Neuronal stem cell (in vitro differentiated cells): ENCODE data around the gene COMMD2.

Source experiments
- DNase-seq: peaks from one replicate; pipeline ENCODE4 v3.0.0-alpha.2; 2013; ENCODE audit warnings: low spot score
- H2AFZ ChIP-seq: one replicate; pipeline ENCODE4 v1.6.1; 2013; ENCODE audit warnings: mild to moderate bottlenecking, low read length, inconsistent platforms
- H2AK5ac ChIP-seq: 2 replicates; pipeline ENCODE4 v1.6.1; 2013; ENCODE audit warnings: low read depth, mild to moderate bottlenecking, inconsistent platforms, low read length, moderate library complexity, mixed read lengths
- H2BK120ac ChIP-seq: 2 replicates; pipeline ENCODE4 v1.6.1; 2013; ENCODE audit warnings: low read depth, mild to moderate bottlenecking, inconsistent platforms, low read length, moderate library complexity, mixed read lengths
- H2BK12ac ChIP-seq: one replicate; pipeline ENCODE4 v1.6.1; 2013; ENCODE audit warnings: low read length, inconsistent platforms
- H2BK15ac ChIP-seq: 2 replicates; pipeline ENCODE4 v1.6.1; 2013; ENCODE audit warnings: mild to moderate bottlenecking, low read length, inconsistent platforms, mixed read lengths
- H2BK5ac ChIP-seq: one replicate; pipeline ENCODE4 v1.6.1; 2013; ENCODE audit warnings: inconsistent platforms, mild to moderate bottlenecking, low read length, moderate library complexity
- H3K14ac ChIP-seq: one replicate; pipeline ENCODE4 v1.6.1; 2013; ENCODE audit warnings: low read length, inconsistent platforms
- H3K18ac ChIP-seq: 2 replicates; pipeline ENCODE4 v1.6.1; 2013; ENCODE audit warnings: low read length, inconsistent platforms
- H3K23ac ChIP-seq: 2 replicates; pipeline ENCODE4 v1.6.1; 2013; ENCODE audit warnings: low read depth, mild to moderate bottlenecking, mixed read lengths, low read length, inconsistent platforms; ENCODE audit not compliant: poor library complexity
- H3K27ac ChIP-seq: replicated peaks from 3 replicates; pipeline ENCODE4 v1.5.1; 2013; ENCODE audit warnings: low read length, inconsistent platforms
- H3K27me3 ChIP-seq, 3 experiments: 2 replicates each; pipeline ENCODE4 v1.6.1; 2013; ENCODE audit warnings: low read length in 3 of 3, mild to moderate bottlenecking in 2 of 3, inconsistent platforms in 1 of 3, low read depth in 1 of 3, mixed read lengths in 1 of 3, moderate library complexity in 1 of 3; ENCODE audit not compliant: control insufficient read depth in 3 of 3, insufficient read depth in 3 of 3
- H3K36me3 ChIP-seq, 2 donors: replicated peaks in 1 of 2; 2 replicates each; pipeline ENCODE4 v1.6.1; 2013; ENCODE audit warnings: low read length in 2 of 2; ENCODE audit not compliant: control insufficient read depth in 2 of 2, insufficient read depth in 2 of 2
- H3K4ac ChIP-seq: 2 replicates; pipeline ENCODE4 v1.6.1; 2013; ENCODE audit warnings: inconsistent platforms, mild to moderate bottlenecking, low read length, moderate library complexity
- H3K4me1 ChIP-seq, 2 donors: 1 replicate in 1 of 2; 2 replicates in 1 of 2; pipeline ENCODE4 v1.6.1; 2013; ENCODE audit warnings: low read length in 2 of 2, low read depth in 1 of 2; ENCODE audit not compliant: control insufficient read depth in 2 of 2, insufficient read depth in 1 of 2
- H3K4me2 ChIP-seq: one replicate; pipeline ENCODE4 v1.6.1; 2013; ENCODE audit warnings: mild to moderate bottlenecking, low read length, inconsistent platforms; ENCODE audit not compliant: insufficient read depth, poor library complexity, severe bottlenecking
- H3K4me3 ChIP-seq, 2 donors: 2 replicates each; pipeline ENCODE4 v1.5.1; 2013; ENCODE audit warnings: low read length in 2 of 2, mild to moderate bottlenecking in 2 of 2, inconsistent platforms in 1 of 2, moderate library complexity in 1 of 2
- H3K79me1 ChIP-seq: one replicate; pipeline ENCODE4 v1.6.1; 2013; ENCODE audit warnings: low read depth, mild to moderate bottlenecking, inconsistent platforms, low read length, moderate library complexity
- H3K9ac ChIP-seq: one replicate; pipeline ENCODE4 v1.6.1; 2013; ENCODE audit warnings: mild to moderate bottlenecking, low read depth, low read length, inconsistent platforms; ENCODE audit not compliant: poor library complexity
- H3K9me3 ChIP-seq, 2 donors: replicated peaks in 1 of 2; 2 replicates each; pipeline versions ENCODE3 to v1.6.1; 2013; ENCODE audit warnings: low read length in 2 of 2, mild to moderate bottlenecking in 2 of 2, inconsistent platforms in 1 of 2, low read depth in 1 of 2, mixed read lengths in 1 of 2, moderate library complexity in 1 of 2; ENCODE audit not compliant: control insufficient read depth in 2 of 2, insufficient read depth in 1 of 2
- H4K8ac ChIP-seq: one replicate; pipeline ENCODE4 v1.6.1; 2013; ENCODE audit warnings: low read depth, mild to moderate bottlenecking, inconsistent platforms, low read length, moderate library complexity
- H4K91ac ChIP-seq: one replicate; pipeline ENCODE4 v1.6.1; 2013; ENCODE audit warnings: low read length, low read depth, mild to moderate bottlenecking, inconsistent platforms; ENCODE audit not compliant: poor library complexity
- WGBS, 2 donors: extraction: QIAGEN DNeasy Blood & Tissue Kit; methylation state at CpG; one replicate each; pipeline ENCODE4 v1.1.7; 2013; ENCODE audit warnings: missing lambda C conversion rate in 2 of 2, mixed read lengths in 1 of 2; ENCODE audit not compliant: insufficient read length in 2 of 2, insufficient replicate concordance in 1 of 2; ENCODE audit errors: extremely low coverage in 2 of 2; 5-methylcytosine and 5-hydroxymethylcytosine counted together

Gene COMMD2

DNA sequence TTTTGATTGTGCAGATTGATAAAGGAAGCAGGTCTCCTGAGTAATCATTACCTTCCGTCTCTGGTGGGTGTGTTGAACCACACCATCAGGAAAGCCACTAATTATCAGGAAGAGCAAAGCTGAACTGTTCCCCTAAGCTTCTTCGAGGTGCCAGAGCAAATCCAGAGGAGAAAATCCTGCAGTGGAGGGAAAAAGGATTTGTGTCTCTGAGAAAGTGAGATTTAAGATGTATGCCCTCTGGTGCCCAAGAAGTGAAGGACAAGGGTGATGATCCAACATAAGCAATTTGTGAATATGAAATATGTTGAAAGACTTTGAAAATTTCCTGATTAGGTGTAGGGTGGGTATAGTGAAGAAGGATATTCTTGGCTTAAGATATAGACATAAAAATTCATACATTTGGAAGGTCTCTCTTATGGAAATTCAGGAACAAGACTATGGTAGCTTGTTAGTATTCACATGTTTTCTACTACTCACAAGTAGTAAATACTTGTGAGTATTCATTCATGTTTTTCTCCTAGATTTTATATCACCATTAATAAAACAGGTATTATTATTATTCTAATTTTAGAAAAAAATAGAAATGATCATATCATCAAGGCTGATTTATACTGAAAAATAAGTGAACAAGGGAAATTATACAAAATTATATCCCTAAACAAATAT, 34.8 kb downstream of the COMMD2 start:
- Histone ChIP-seq H3K9me3 (peaks cover 0 to 12% of the 10 kb centered on the region in 2 donors), H4K8ac (no peak overlapping the region), H2BK120ac (no peak overlapping the region), H3K4me3 (no peak overlapping the region), H2BK15ac (no peak overlapping the region), H3K14ac (no peak overlapping the region), H3K18ac (no peak overlapping the region), H3K4ac (no peak overlapping the region), H4K91ac (no peak overlapping the region), H2AK5ac (no peak overlapping the region), H3K4me2 (no peak overlapping the region), H3K27ac (no peak overlapping the region), H3K9ac (no peak overlapping the region), H2BK5ac (no peak overlapping the region), H3K4me1 (no peaks in the 10 kb centered on the region), H2AFZ (peak overlapping the region; percentile 83), H3K27me3 (no peaks in the 10 kb centered on the region), H3K79me1 (peaks cover 2% of the 10 kb centered on the region), H3K36me3 (no peaks in the 10 kb centered on the region), H3K23ac (no peak overlapping the region), H2BK12ac (no peak overlapping the region)
- peak; percentile 49 for DNase-seq
- WGBS, 2 donors, result no CpG with 5 or more reads among the region's 2 CpGs

DNA sequence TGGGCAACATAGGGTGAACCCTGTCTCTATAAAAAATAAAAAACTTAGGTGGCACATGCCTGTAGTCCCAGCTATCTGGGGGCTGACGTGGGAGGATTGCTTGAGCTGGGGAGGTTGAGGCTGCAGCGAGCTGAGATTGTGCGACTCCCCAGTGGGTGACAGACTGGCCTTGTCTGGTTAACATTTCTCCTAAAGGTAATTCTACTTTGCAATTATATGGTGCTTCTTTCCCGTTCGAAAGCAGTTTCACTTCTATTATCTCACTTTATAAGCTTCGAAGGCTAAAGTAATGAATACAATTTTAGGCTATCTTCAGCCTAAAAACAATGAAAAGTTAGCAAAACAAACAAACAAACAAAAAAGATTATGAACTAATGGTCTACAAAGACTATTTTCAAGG, 35.3 kb downstream of the COMMD2 start:
- no peak overlapping the region for H3K27ac ChIP-seq
- no peak overlapping the region for H2BK120ac ChIP-seq
- H3K36me3 ChIP-seq, result no peaks in the 10 kb centered on the region
- no peaks in the 10 kb centered on the region for H3K4me1 ChIP-seq
- no peak overlapping the region for H3K18ac ChIP-seq
- no peak overlapping the region for H4K91ac ChIP-seq
- WGBS, 2 donors, result no CpG with 5 or more reads among the region's 6 CpGs
- H3K4me3 ChIP-seq, result no peak overlapping the region
- no peak overlapping the region for H3K9ac ChIP-seq
- peaks cover 2% of the 10 kb centered on the region for H3K79me1 ChIP-seq
- no peak overlapping the region for H3K4ac ChIP-seq
- H2BK15ac ChIP-seq, result no peak overlapping the region
- H3K4me2 ChIP-seq, result no peak overlapping the region
- no peak overlapping the region for H2BK5ac ChIP-seq
- peak overlapping the region; percentile 83 for H2AFZ ChIP-seq
- no peaks in the 10 kb centered on the region for H3K27me3 ChIP-seq
- H3K9me3 ChIP-seq, result peaks cover 0 to 12% of the 10 kb centered on the region in 2 donors
- H4K8ac ChIP-seq, result no peak overlapping the region
- DNase-seq, result no peak
- H3K23ac ChIP-seq, result no peak overlapping the region
- H3K14ac ChIP-seq, result no peak overlapping the region
- no peak overlapping the region for H2AK5ac ChIP-seq
- H2BK12ac ChIP-seq, result no peak overlapping the region

DNA sequence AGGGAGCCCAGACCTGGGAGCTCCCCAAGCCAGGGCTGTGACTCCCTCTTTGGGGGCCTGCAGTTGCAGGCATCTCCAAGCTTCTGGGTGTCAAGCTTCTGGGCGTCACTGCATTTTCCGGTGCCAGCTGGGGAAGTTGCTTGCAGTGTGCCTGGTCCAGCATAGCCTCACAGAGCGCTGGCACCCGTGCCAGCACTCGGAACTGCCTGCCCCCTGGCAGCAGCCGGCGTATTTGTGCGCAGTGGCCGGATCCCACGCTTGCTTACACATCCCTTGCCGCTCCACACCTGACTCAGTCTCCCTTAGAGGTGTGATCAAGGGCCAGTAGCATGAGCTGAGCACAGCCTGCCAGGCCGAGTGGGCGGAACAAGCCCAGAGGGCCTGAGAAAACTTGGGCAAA, 37.0 kb downstream of the COMMD2 start:
- Histone ChIP-seq H2BK12ac (no peak overlapping the region), H3K14ac (no peak overlapping the region), H2BK15ac (no peak overlapping the region), H3K4me3 (no peak overlapping the region), H3K9me3 (no peaks in the 10 kb centered on the region), H4K91ac (no peak overlapping the region), H3K18ac (peak overlapping the region; percentile 55), H4K8ac (no peak overlapping the region), H3K4me1 (no peaks in the 10 kb centered on the region), H3K79me1 (peaks cover 2% of the 10 kb centered on the region), H3K27ac (no peak overlapping the region), H2BK120ac (no peak overlapping the region), H2AFZ (no peak overlapping the region), H3K4ac (no peak overlapping the region), H3K27me3 (no peaks in the 10 kb centered on the region), H3K9ac (no peak overlapping the region), H3K4me2 (no peak overlapping the region), H3K23ac (no peak overlapping the region), H2AK5ac (no peak overlapping the region), H2BK5ac (no peak overlapping the region), H3K36me3 (no peaks in the 10 kb centered on the region)
- no CpG with 5 or more reads among the region's 13 CpGs for WGBS, 2 donors
- no peak for DNase-seq

DNA sequence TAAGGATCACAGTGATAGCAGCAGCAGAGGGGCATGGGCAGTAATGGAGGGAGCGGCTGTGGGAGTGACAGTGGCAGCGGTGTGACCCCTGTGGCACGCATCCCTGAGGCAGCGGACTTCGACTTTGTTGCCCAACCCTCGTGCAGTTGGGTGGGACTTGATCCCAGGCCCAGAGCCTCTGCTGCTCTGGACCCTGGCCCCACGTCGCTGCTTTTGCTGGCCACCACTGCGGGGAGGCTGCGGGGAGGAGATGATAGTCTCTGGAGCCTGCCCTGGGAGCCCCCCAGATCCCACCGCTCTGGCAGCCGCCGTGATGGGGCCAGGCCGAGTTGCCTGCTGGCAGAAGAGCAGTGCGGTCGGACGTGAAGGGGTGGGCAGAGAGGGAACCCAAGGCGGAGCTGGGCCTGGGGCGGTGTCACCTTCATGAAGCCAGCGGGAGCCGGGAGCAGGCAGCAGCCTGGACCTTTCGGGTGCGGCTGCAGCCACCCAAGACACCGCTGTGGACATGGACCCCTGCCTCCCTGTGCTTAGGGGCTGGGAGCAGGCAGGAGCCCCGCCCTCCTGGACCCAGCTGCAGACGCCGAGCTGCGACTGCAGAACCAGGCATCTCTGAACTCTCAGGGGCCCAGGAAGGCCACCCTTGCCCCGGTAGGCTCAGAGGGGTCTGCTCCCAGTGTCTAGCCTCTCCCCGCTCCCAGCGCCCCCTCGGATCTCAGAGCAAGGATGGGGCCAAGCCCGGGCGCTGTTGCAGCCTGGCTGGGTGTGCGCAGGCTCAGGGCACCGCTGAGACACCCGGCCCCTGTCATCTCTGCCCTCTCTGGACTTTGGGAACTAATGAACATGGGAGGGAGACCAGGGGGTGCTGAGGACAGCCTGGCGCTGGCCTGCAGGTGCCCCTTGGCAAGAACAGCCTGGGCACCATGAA, 38.3 kb downstream of the COMMD2 start:
- peak overlapping the region; percentile 28 for H3K23ac ChIP-seq
- H3K9ac ChIP-seq, result peak overlapping the region; percentile 50
- H2AFZ ChIP-seq, result peak overlapping the region; percentile 35
- no peak overlapping the region for H3K4me3 ChIP-seq
- H3K27ac ChIP-seq, result no peak overlapping the region
- peak overlapping the region; percentile 85 for H2AK5ac ChIP-seq
- peak overlapping the region; percentile 89 for H2BK12ac ChIP-seq
- peaks cover 2% of the 10 kb centered on the region for H3K79me1 ChIP-seq
- no peak overlapping the region for H3K4me2 ChIP-seq
- peak overlapping the region; percentile 58 for H4K8ac ChIP-seq
- H3K4me1 ChIP-seq, result no peaks in the 10 kb centered on the region
- no CpG with 5 or more reads among the region's 38 CpGs for WGBS, 2 donors
- no peak overlapping the region for H2BK120ac ChIP-seq
- peak overlapping the region; percentile 47 for H3K4ac ChIP-seq
- H3K36me3 ChIP-seq, result no peaks in the 10 kb centered on the region
- peak overlapping the region; percentile 89 for H2BK5ac ChIP-seq
- H3K9me3 ChIP-seq, result no peaks in the 10 kb centered on the region
- peak overlapping the region; percentile 44 for H3K18ac ChIP-seq
- peak overlapping the region; percentile 35 for H2BK15ac ChIP-seq
- no peaks in the 10 kb centered on the region for H3K27me3 ChIP-seq
- DNase-seq, result no peak
- no peak overlapping the region for H4K91ac ChIP-seq
- peak overlapping the region; percentile 50 for H3K14ac ChIP-seq
